MCF 10A (cell line): ENCODE results near the gene TEDC2. TPM values are rescaled to one million over a fixed set of nuclear protein-coding genes. Genes with fewer than 3 reads are reported as not detected.

ENCODE experiments used
- BruUV-seq: library from RNA; stranded (reverse); fragments of 400-500 nt; replicated peaks from 2 replicates; lab custom pipeline; 2021; lab: Mats Ljungman, UMichigan
- CTCF ChIA-PET: fragments of 300-600 bp; sonication (Branson Sonifier 250); formaldehyde crosslinking; extraction: SDS; loops from one replicate; lab custom pipeline; 2021; ENCODE audit warnings: antibody characterized with exemption, inconsistent platforms; lab: Yijun Ruan, JAX
- POLR2A ChIA-PET: fragments of 300-600, 350-650 bp; sonication (Branson Sonifier 250); formaldehyde crosslinking; extraction: SDS; loops from one replicate; lab custom pipeline; 2020; ENCODE audit warnings: antibody characterized with exemption, inconsistent platforms; lab: Yijun Ruan, JAX
- DNase-seq: peaks from one replicate; pipeline ENCODE4 v3.0.0-alpha.2; 2018; ENCODE audit not compliant: unreplicated experiment
- H3K27ac Mint-ChIP-seq: one replicate; pipeline ENCODE4 v1.8.0; 2022; ENCODE audit warnings: mild to moderate bottlenecking, low read depth, mixed read lengths; ENCODE audit not compliant: unreplicated experiment
- H3K27me3 Mint-ChIP-seq: one replicate; pipeline ENCODE4 v1.8.0; 2022; ENCODE audit warnings: mixed read lengths; ENCODE audit not compliant: insufficient read depth, unreplicated experiment
- H3K36me3 Mint-ChIP-seq: one replicate; pipeline ENCODE4 v1.8.0; 2022; ENCODE audit warnings: mild to moderate bottlenecking, moderate library complexity, mixed read lengths; ENCODE audit not compliant: insufficient read depth, unreplicated experiment
- H3K4me1 Mint-ChIP-seq: one replicate; pipeline ENCODE4 v1.8.0; 2022; ENCODE audit warnings: mixed read lengths; ENCODE audit not compliant: insufficient read depth, unreplicated experiment
- H3K4me3 Mint-ChIP-seq: one replicate; pipeline ENCODE4 v1.8.0; 2022; ENCODE audit warnings: mild to moderate bottlenecking, moderate library complexity, mixed read lengths; ENCODE audit not compliant: unreplicated experiment
- H3K9me3 Mint-ChIP-seq: one replicate; pipeline ENCODE4 v1.8.0; 2022; ENCODE audit warnings: mixed read lengths; ENCODE audit not compliant: unreplicated experiment
- intact Hi-C: fragments of 100-400 bp; cut with micrococcal nuclease; formaldehyde crosslinking; loops from 2 replicates; pipeline ENCODE4 v1.14.1; 2022
- total RNA-seq: library from RNA; stranded (reverse); gene quantifications from 2 replicates; pipeline ENCODE4 v1.2.3, GENCODE V29; 2022
- TF ChIP-seq, protein P1 (sequence below): fragments of 200-600 bp; IDR thresholded peaks from one replicate; pipeline ENCODE4 v1.8.0; 2022; ENCODE audit warnings: antibody characterized with exemption, mild to moderate bottlenecking; ENCODE audit not compliant: unreplicated experiment

TEDC2 gene
- total RNA-seq, 1 experiment from 2014 or later: 6.9 TPM

DNA sequence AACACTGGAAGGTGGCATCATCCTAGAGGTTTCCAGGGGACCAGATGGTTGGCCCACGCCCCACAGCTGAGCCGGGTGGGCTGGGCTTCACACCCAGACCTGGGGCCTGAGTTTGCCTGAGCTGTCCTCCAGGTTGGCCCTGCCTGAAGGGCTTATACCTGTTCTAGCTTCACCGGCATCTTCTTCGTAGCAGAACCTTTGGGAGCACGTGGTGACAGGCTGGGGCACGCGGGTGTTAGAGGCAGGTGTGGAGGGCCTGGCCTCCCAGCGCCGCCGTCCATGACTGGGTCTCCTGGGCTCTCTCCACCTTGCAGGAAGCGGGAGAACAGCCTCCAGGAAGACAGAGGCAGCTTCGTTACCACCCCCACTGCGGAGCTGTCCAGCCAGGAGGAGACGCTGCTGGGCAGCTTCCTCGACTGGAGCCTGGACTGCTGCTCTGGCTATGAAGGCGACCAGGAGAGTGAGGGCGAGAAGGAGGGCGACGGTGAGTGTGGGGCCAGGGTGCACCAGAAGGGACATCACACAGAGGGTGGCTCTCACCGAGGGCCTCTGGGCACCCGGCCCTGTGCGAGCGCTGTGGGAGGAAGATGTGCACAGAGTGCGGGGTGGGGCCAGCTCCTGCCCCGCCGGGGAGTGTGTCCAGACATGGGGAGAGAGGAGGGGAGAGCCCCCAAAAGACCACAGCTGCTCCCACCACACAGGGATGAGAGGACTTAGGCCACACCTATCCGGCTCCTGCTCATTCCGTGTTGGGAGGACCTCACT lies 4.6 kb upstream of the TEDC2 start:
- peaks cover 27% of the 10 kb centered on the region for H3K36me3 Mint-ChIP-seq
- BruUV-seq: no TSS peak
- no peaks in the 10 kb centered on the region for H3K9me3 Mint-ChIP-seq
- ChIA-PET CTCF (interaction anchor here (0.7 kb wide), 1 partner anchor 12 kb away, joined by 3 read pairs; no protein-coding TSS in a partner anchor), POLR2A (no interaction called here)
- H3K27me3 Mint-ChIP-seq: no peaks in the 10 kb centered on the region
- TF ChIP-seq, protein P1, sequence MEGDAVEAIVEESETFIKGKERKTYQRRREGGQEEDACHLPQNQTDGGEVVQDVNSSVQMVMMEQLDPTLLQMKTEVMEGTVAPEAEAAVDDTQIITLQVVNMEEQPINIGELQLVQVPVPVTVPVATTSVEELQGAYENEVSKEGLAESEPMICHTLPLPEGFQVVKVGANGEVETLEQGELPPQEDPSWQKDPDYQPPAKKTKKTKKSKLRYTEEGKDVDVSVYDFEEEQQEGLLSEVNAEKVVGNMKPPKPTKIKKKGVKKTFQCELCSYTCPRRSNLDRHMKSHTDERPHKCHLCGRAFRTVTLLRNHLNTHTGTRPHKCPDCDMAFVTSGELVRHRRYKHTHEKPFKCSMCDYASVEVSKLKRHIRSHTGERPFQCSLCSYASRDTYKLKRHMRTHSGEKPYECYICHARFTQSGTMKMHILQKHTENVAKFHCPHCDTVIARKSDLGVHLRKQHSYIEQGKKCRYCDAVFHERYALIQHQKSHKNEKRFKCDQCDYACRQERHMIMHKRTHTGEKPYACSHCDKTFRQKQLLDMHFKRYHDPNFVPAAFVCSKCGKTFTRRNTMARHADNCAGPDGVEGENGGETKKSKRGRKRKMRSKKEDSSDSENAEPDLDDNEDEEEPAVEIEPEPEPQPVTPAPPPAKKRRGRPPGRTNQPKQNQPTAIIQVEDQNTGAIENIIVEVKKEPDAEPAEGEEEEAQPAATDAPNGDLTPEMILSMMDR: no peak
- H3K4me3 Mint-ChIP-seq: no peak overlapping the region
- H3K27ac Mint-ChIP-seq: no peak overlapping the region
- no peak for DNase-seq
- intact Hi-C loops: no loop called here
- H3K4me1 Mint-ChIP-seq: peaks cover 7% of the 10 kb centered on the region

DNA sequence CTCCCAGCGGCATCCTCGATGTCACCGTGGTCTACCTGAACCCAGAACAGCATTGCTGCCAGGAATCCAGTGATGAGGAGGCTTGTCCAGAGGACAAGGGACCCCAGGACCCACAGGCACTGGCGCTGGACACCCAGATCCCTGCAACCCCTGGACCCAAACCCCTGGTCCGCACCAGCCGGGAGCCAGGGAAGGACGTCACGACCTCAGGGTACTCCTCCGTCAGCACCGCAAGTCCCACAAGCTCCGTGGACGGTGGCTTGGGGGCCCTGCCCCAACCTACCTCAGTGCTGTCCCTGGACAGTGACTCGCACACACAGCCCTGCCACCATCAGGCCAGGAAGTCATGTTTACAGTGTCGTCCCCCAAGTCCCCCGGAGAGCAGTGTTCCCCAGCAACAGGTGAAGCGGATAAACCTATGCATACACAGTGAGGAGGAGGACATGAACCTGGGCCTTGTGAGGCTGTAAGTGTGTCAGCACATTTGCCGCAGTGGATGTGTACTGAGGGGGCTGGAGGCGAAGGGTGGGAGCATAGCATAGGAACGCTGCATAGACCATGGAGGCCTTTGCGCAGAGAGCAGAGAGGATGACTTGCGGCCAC lies 3.3 kb upstream of the TEDC2 start:
- H3K36me3 Mint-ChIP-seq: peaks cover 17% of the 10 kb centered on the region
- no TSS peak for BruUV-seq

DNA sequence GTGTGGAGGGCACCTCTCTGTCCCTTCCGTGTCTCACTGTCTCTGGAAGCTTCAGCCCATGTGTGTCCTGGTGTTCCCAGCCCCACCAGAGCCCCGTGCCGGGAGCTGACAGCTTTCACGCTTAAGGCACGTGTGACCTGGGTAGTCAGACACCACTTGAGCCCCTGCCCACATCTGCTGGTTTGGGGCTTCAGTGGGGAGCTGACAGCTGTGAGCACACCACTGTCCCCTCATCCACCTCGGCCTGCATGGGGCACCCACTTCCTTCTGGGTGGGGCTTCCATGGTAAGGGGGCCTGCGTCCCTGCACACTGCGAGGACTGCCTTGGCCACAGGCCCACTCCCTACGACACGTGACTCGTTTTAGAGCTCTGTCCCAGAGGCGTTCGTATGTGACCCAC lies 2.6 kb upstream of the TEDC2 start:
- ChIA-PET POLR2A (interaction anchor here (0.6 to 0.8 kb wide), 2 partner anchors 11 to 28 kb away, joined by 3 read pairs; partner anchors contain the start of gene CCNF), CTCF (interaction anchor here (0.6 kb wide), 1 partner anchor 26 kb away, joined by 3 read pairs; no protein-coding TSS in a partner anchor)
- H3K4me1 Mint-ChIP-seq: peaks cover 7% of the 10 kb centered on the region
- H3K9me3 Mint-ChIP-seq: no peaks in the 10 kb centered on the region
- peaks cover 17% of the 10 kb centered on the region for H3K36me3 Mint-ChIP-seq
- H3K27me3 Mint-ChIP-seq: no peaks in the 10 kb centered on the region
- no peak overlapping the region for H3K27ac Mint-ChIP-seq
- TF ChIP-seq, protein P1: no peak
- intact Hi-C loops: no loop called here
- no peak overlapping the region for H3K4me3 Mint-ChIP-seq
- BruUV-seq: no TSS peak
- DNase-seq: no peak

More for the DNA sequence above, 3.3 kb upstream of the TEDC2 start:
- intact Hi-C loops: no loop called here
- TF ChIP-seq, protein P1: no peak
- H3K9me3 Mint-ChIP-seq: no peaks in the 10 kb centered on the region
- POLR2A ChIA-PET: interaction anchor here (0.6 to 0.8 kb wide), 2 partner anchors 12 to 27 kb away, joined by 3 read pairs; partner anchors contain the start of gene CCNF
- peaks cover 7% of the 10 kb centered on the region for H3K4me1 Mint-ChIP-seq
- no peak overlapping the region for H3K4me3 Mint-ChIP-seq
- DNase-seq: no peak
- no peaks in the 10 kb centered on the region for H3K27me3 Mint-ChIP-seq
- H3K27ac Mint-ChIP-seq: no peak overlapping the region
- CTCF ChIA-PET: interaction anchor here (0.6 kb wide), 1 partner anchor 25 kb away, joined by 3 read pairs; no protein-coding TSS in a partner anchor

DNA sequence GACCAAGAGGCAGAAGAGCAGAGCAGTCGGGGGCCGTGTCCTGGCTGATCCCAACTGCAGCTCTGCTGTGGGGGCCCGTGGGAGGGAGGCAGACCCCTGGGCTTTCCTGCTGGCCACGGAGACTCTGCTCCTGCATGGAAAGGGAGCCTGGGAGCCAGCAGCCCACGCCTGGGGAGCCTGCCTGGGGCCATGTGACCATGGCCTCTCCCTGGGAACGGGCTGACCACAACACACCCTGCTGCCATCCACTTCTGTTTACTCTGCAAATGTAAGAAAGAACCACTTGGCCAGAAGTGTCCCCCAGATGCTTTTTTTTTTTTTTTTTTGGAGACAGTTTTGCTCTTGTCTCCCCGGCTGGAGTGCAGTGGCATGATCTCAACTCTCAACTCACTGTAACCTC lies 2.0 kb upstream of the TEDC2 start:
- DNase-seq: no peak
- intact Hi-C loops: no loop called here
- POLR2A ChIA-PET: no interaction called here
- no peak overlapping the region for H3K27ac Mint-ChIP-seq
- H3K9me3 Mint-ChIP-seq: no peaks in the 10 kb centered on the region
- TF ChIP-seq, protein P1: no peak
- BruUV-seq: no TSS peak
- H3K27me3 Mint-ChIP-seq: no peaks in the 10 kb centered on the region
- CTCF ChIA-PET: interaction anchor here (0.9 kb wide), 1 partner anchor 12 kb away, joined by 3 read pairs; no protein-coding TSS in a partner anchor
- H3K4me3 Mint-ChIP-seq: no peak overlapping the region
- H3K36me3 Mint-ChIP-seq: peaks cover 12% of the 10 kb centered on the region
- H3K4me1 Mint-ChIP-seq: peaks cover 7% of the 10 kb centered on the region
